ENCODE data around the gene HOXB3.

The HOXB3 gene

DNA sequence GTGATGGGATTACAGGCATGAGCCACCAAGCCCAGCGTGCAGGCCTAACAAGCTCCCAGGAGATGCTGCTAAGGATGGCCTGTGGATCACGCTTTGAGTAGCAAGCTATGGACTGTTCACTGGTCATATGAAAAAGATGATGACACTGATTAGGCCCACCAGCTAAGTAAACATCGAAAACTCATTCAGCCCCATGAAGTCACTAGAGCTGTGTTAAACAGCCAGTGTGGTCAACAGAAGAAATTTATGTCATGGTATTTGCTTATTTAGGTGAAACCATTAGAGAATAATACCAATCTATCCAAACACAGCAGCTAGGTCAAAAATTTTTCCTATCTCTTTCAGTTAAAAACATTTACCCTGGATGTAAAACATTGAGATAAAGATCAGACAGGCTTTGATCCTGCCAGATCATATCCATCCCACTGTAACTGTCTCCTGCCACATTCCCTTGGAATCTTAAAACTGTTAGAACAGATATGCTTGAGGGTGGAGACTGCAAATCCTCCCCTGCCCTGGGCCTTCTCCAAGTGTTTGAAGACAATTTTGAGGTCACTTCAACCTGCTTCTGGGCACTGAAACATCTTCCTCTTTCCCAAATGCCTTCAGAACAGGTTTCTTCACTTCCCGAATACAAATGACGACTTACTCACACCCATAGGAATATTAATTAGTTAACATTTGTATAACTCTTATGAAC is 90.2 kb downstream of the HOXB3 start:
- DNase-seq = no peak

DNA sequence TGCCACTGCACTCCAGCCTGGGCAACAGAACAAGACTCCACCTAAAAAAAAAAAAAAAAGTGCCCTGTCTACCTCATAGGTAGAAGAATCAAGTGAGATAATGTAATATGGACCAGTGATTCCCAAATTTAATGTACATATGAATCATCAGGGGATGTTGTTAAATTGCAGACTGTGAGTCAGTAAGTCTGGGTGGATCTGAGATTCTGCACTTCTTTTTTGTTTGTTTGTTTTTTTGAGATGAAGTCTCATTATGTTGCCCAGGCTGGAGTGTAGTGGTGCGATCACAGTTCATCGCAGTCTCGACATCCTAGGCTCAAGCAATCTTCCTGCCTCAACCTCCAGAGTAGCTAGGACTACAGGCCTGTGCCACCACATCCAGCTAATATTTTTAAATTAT is 90.8 kb downstream of the HOXB3 start:
- no peak for DNase-seq
